A549 (cell line): Measurements from ENCODE around the gene EML5.

Experiments used
- CEBPB ChIP-seq, 2 experiments: fragments of >200 bp in 1 of 2; sonication (Bioruptor Twin) in 1 of 2; formaldehyde crosslinking in 1 of 2; IDR thresholded peaks; 2 replicates each; pipeline ENCODE4 v1.6.1; 2012 to 2016
- ESRRA ChIP-seq: fragments of 150-350 bp; IDR thresholded peaks from 2 replicates; pipeline ENCODE4 v1.6.1; 2014; ENCODE audit warnings: mild to moderate bottlenecking, low read length, borderline replicate concordance
- MYC ChIP-seq: IDR thresholded peaks from 2 replicates; pipeline ENCODE4 v1.6.1; 2012; ENCODE audit warnings: mild to moderate bottlenecking, inconsistent platforms, low read length, improper control_type of control experiment, borderline replicate concordance
- NR3C1 ChIP-seq: fragments of >200 bp; sonication (Bioruptor Twin); formaldehyde crosslinking; IDR thresholded peaks from 3 replicates; pipeline ENCODE4 v1.6.1; 2017
- POLR2A ChIP-seq: IDR thresholded peaks from 2 replicates; pipeline ENCODE4 v1.6.1; 2012; ENCODE audit warnings: mild to moderate bottlenecking, low read length
- RAD21 ChIP-seq, 2 experiments: fragments of >200 bp in 1 of 2; sonication (Bioruptor Twin) in 1 of 2; formaldehyde crosslinking in 1 of 2; IDR thresholded peaks in 1 of 2; conservative IDR thresholded peaks in 1 of 2; 2 replicates in 1 of 2; 3 replicates in 1 of 2; pipeline ENCODE4 v1.6.1; 2012 to 2018; ENCODE audit warnings: inconsistent platforms in 1 of 2
- RNF2 ChIP-seq: fragments of 200-600 bp; sonication (generic); IDR thresholded peaks from 2 replicates; pipeline ENCODE4 v1.6.1; 2016; ENCODE audit warnings: low read depth, mild to moderate bottlenecking, antibody characterized with exemption, moderate library complexity, borderline replicate concordance
- ZC3H11A ChIP-seq: fragments of 450-650 bp; IDR thresholded peaks from 2 replicates; pipeline ENCODE4 v1.6.1; 2014; ENCODE audit warnings: antibody characterized with exemption, mild to moderate bottlenecking
- ZNF302 ChIP-seq: fragments of 250-450 bp; sonication (Bioruptor Pico); IDR thresholded peaks from 2 replicates; pipeline ENCODE4 v1.9.0; 2021; ENCODE audit warnings: inconsistent platforms, mild to moderate bottlenecking, moderate library complexity
- TF ChIP-seq, protein P1 (sequence below): IDR thresholded peaks from 2 replicates; pipeline ENCODE4 v1.6.1; 2012
- TF ChIP-seq, protein P2 (sequence below): fragments of >200 bp; sonication (Bioruptor Twin); formaldehyde crosslinking; IDR thresholded peaks from 3 replicates; pipeline ENCODE4 v1.5.1; 2016

DNA sequence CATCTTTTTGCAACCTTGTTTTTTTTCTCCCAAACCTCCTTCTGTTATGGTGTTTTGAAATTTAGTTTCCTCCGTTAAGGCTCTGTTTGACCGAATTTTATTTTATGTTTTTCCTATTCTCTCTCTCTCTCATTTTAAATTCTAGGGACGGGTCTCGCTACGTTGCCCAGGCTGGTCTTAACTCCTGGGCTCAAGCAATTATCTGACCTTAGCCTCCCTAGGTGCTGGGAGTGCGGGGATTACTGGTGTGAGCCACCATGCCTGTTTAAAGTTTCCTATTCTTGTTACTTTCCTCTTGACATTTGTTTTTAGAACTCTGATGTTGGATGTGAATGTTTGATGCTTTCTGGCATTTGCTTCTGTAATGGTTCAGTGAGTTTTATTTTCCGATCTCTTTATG lies 228.9 kb downstream of the EML5 start:
- TF ChIP-seq ZNF302 = no peak
- TF ChIP-seq RAD21 (conservative IDR thresholded peaks at IDR 0.05 in 1 of 2, IDR thresholded peaks at IDR 0.05 in 1 of 2) = no peak
- TF ChIP-seq ESRRA = no peak
- TF ChIP-seq, protein P1, sequence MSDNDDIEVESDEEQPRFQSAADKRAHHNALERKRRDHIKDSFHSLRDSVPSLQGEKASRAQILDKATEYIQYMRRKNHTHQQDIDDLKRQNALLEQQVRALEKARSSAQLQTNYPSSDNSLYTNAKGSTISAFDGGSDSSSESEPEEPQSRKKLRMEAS = no peak
- TF ChIP-seq CEBPB (IDR thresholded peaks at IDR 0.05) = no peak
- TF ChIP-seq, protein P2, sequence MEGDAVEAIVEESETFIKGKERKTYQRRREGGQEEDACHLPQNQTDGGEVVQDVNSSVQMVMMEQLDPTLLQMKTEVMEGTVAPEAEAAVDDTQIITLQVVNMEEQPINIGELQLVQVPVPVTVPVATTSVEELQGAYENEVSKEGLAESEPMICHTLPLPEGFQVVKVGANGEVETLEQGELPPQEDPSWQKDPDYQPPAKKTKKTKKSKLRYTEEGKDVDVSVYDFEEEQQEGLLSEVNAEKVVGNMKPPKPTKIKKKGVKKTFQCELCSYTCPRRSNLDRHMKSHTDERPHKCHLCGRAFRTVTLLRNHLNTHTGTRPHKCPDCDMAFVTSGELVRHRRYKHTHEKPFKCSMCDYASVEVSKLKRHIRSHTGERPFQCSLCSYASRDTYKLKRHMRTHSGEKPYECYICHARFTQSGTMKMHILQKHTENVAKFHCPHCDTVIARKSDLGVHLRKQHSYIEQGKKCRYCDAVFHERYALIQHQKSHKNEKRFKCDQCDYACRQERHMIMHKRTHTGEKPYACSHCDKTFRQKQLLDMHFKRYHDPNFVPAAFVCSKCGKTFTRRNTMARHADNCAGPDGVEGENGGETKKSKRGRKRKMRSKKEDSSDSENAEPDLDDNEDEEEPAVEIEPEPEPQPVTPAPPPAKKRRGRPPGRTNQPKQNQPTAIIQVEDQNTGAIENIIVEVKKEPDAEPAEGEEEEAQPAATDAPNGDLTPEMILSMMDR = no peak
- no peak for TF ChIP-seq RNF2
- no peak for TF ChIP-seq POLR2A
- TF ChIP-seq MYC = no peak
- TF ChIP-seq ZC3H11A = no peak
- no peak for TF ChIP-seq NR3C1
